Lower lobe of right lung (tissue), 2 donors: ENCODE results near the gene VAC14. TPM values are rescaled to one million over a fixed set of nuclear protein-coding genes. Genes with fewer than 3 reads are reported as not detected.
A peak's percentile ranks its signal among the peaks of the same experiment; 100 is the strongest.

Source experiments
- ATAC-seq, 2 donors: fragments of 200-7000 bp; cut with Tn5 transposase; one replicate each; pipeline ENCODE4 v1.9.1; 2020 to 2022; ENCODE audit warnings: mild to moderate bottlenecking in 2 of 2, moderate library complexity in 2 of 2
- DNase-seq: peaks from one replicate; pipeline ENCODE4 v3.0.0-alpha.2; 2020
- H3K27ac ChIP-seq: fragments of 200-600 bp; one replicate; pipeline ENCODE4 v1.8.0; 2022
- H3K27me3 ChIP-seq: fragments of 200-600 bp; one replicate; pipeline ENCODE4 v1.8.0; 2022; ENCODE audit warnings: low read depth
- H3K36me3 ChIP-seq: fragments of 200-600 bp; one replicate; pipeline ENCODE4 v1.8.0; 2022; ENCODE audit warnings: mild to moderate bottlenecking
- H3K4me1 ChIP-seq: fragments of 200-600 bp; one replicate; pipeline ENCODE4 v1.8.0; 2022
- H3K4me3 ChIP-seq: fragments of 200-600 bp; one replicate; pipeline ENCODE4 v1.8.0; 2022; ENCODE audit warnings: mild to moderate bottlenecking
- H3K9me3 ChIP-seq: fragments of 200-600 bp; one replicate; pipeline ENCODE4 v1.8.0; 2022
- intact Hi-C: fragments of 100-400 bp; cut with DNase I; formaldehyde crosslinking; loops from one replicate; pipeline ENCODE4 v1.11.0; 2022
- total RNA-seq: library from RNA; stranded (reverse); fragmentation: NEBNext Ultra II Directional; extraction: Animal tissue kit (Norgen Biotek cat#: 25700); gene quantifications from one replicate; pipeline ENCODE4 v1.2.1, GENCODE V29; 2021
- TF ChIP-seq, protein P1 (sequence below): fragments of 200-600 bp; IDR thresholded peaks from one replicate; pipeline ENCODE4 v1.8.0; 2022; ENCODE audit warnings: antibody characterized with exemption, mild to moderate bottlenecking
- donor health status: DM: no; HTN: yes; CAD: no; lungs with severe emphysema.

VAC14 gene
- total RNA-seq, 1 donor from 2014 or later: 49.1 TPM

GRCh38 chr16:70725024-70725911 is 75.7 kb downstream of the VAC14 start:
- peaks cover 21% of the 10 kb centered on the region for H3K36me3 ChIP-seq
- TF ChIP-seq, protein P1, sequence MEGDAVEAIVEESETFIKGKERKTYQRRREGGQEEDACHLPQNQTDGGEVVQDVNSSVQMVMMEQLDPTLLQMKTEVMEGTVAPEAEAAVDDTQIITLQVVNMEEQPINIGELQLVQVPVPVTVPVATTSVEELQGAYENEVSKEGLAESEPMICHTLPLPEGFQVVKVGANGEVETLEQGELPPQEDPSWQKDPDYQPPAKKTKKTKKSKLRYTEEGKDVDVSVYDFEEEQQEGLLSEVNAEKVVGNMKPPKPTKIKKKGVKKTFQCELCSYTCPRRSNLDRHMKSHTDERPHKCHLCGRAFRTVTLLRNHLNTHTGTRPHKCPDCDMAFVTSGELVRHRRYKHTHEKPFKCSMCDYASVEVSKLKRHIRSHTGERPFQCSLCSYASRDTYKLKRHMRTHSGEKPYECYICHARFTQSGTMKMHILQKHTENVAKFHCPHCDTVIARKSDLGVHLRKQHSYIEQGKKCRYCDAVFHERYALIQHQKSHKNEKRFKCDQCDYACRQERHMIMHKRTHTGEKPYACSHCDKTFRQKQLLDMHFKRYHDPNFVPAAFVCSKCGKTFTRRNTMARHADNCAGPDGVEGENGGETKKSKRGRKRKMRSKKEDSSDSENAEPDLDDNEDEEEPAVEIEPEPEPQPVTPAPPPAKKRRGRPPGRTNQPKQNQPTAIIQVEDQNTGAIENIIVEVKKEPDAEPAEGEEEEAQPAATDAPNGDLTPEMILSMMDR: no peak
- peak; percentile 81 for DNase-seq
- H3K4me3 ChIP-seq: no peak overlapping the region
- intact Hi-C loops: no loop called here
- ATAC-seq: peak; percentile 86 to 89
- H3K27me3 ChIP-seq: no peaks in the 10 kb centered on the region
- H3K27ac ChIP-seq: peak overlapping the region; percentile 83
- peaks cover 45% of the 10 kb centered on the region for H3K4me1 ChIP-seq
- no peaks in the 10 kb centered on the region for H3K9me3 ChIP-seq

GRCh38 chr16:70724146-70725023 is 76.6 kb downstream of the VAC14 start:
- H3K27ac ChIP-seq: peak overlapping the region; percentile 83
- no peak overlapping the region for H3K4me3 ChIP-seq
- DNase-seq: no peak
- H3K9me3 ChIP-seq: no peaks in the 10 kb centered on the region
- no peak for ATAC-seq
- intact Hi-C loops: no loop called here
- no peaks in the 10 kb centered on the region for H3K27me3 ChIP-seq
- TF ChIP-seq, protein P1: no peak
- H3K4me1 ChIP-seq: peaks cover 47% of the 10 kb centered on the region
- peaks cover 23% of the 10 kb centered on the region for H3K36me3 ChIP-seq

- Histone ChIP-seq H3K9me3 (no peaks in the 10 kb centered on the region), H3K27ac (peak overlapping the region; percentile 83), H3K27me3 (no peaks in the 10 kb centered on the region), H3K4me1 (peaks cover 47% of the 10 kb centered on the region), H3K4me3 (no peak overlapping the region), H3K36me3 (peaks cover 23% of the 10 kb centered on the region)
- no peak for DNase-seq
- TF ChIP-seq, protein P1: no peak
- ATAC-seq: no peak
- intact Hi-C loops: no loop called here
These were observed 77.2 kb downstream of the VAC14 start for GRCh38 chr16:70723740-70724145.

DNA sequence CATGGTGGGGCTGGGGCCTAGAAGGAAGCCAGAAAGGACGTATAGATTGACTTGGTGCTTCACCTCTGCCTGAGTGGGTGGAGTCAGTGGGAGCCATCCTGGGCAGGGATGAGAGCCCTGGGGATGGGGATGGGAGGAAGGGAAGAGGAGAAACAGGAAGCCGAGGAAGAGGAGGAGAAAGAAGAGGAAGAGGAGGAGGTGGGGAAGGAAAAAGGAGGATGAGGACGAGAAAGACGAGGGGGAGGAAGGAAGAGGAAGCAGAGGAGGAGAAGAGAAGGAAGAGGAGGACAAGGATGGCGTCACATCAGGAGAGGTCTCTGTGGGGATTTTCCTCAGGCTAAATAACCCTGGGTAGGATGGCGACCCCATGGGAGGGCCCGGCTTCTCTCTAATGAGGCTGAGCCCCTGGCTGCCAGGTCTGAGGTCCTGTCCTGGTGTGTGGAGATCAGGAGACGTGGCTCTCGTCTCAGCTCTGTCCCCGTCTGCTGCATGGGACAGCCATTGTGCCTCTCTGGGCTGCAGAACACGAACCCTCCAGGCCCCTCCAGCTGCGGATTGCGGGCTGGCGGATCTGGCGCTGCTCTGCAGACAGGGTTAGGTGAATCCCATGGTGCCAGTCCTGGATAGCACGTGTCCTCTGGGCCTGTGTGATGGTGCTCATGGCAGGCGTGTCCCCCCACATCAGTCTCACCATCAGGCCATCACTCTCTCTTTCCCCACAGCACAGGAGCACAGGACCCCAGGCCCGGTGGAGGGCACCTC is 79.6 kb downstream of the VAC14 start:
- intact Hi-C loops: no loop called here
- DNase-seq (no peak), ATAC-seq (no peak)
- Histone ChIP-seq H3K4me3 (no peak overlapping the region), H3K9me3 (no peaks in the 10 kb centered on the region), H3K27me3 (no peaks in the 10 kb centered on the region), H3K27ac (no peak overlapping the region), H3K4me1 (peaks cover 37% of the 10 kb centered on the region), H3K36me3 (peaks cover 13% of the 10 kb centered on the region)
- TF ChIP-seq, protein P1: no peak
